ENCODE measurements around the gene CHMP2A. TPM values are rescaled to one million over a fixed set of nuclear protein-coding genes. Genes with fewer than 3 reads are reported as not detected.

Gene CHMP2A
- total and polyA plus RNA-seq, 2 of the 4 experiments (the other 2 are of a cell fraction) = 105 to 183 TPM

DNA sequence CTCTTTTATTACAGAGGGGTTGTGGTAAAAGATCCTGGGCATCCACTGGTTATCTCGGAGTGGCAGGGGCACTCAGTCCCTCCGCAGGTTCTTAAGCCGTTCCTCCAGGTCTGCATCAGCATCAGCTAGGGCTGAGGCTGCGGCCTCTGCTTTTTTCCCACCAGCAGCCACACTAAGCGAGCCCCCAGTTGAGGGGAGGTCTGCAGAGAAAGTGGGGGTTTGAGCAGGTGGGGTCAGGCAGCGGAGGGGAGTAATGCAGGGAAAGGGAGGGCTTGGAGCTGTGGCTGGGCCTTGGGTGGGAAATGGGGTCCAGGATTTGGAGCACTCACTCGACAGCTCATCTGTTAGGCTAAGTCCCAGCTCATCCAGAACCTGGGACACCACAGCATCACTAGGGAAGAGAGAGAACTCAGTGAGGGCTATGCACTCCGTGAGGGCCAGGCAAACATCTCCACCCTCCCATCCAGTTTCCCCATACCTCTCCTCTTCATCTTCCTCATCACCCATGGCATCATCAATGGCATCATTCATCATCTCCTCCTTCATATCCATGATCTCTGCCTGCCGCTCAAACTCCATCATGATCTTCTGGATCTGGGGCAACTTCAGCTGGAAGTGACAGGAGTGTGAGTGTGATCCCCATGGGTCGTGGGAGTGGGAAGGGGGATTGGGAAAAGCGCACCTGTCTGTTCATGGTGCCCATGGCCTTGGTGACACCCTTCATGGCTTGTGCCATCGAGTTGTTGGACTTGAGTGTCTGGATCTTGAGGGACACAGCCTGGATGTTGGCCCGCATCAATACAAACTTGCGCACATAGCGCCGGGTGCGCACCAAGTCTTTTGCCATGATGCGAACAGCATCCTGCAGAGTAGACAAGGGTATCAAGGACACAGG, 3.1 kb downstream of the CHMP2A start (continued):
- TF ChIP-seq BHLHE40 (IDR thresholded peaks at IDR 0.05; ENCODE audit: low read depth, low read length) = no peak

DNA sequence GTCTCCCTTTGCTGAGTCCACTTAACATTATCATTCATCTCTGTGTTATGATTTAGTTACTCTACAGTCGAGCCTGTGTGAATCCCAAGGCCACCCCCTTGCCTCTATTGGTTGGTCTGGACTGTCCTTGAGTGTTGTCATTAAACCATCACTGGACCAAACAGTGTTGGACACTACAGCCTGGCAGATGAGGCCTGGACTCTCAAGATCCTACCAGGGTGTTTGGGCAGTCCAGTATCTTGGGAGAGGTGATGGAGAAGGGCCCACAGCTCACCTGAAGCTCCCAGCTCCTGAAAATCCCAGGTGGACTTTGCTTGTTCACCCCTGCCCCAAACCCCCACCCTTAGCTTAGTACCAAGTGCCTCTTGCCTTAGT, 3.8 kb downstream of the CHMP2A start:
- Histone ChIP-seq H2AK5ac (ENCODE audit: low read depth, low read length) (no peak overlapping the region), H3K36me3 (ENCODE audit: control insufficient read depth, insufficient read depth, low read length) (peaks cover 66% of the 10 kb centered on the region), H3K4me1 (ENCODE audit: control insufficient read depth, insufficient read depth, low read length) (peaks cover 17% of the 10 kb centered on the region), H3K56ac (ENCODE audit: extremely low read depth, insufficient read depth, low read length) (no peak overlapping the region), H2BK15ac (ENCODE audit: low read depth, low read length) (no peak overlapping the region), H2BK5ac (ENCODE audit: low read depth, low read length, poor library complexity, severe bottlenecking) (no peak overlapping the region), H3K14ac (replicated peaks; ENCODE audit: low read depth, low read length) (no peak overlapping the region), H3K27ac (ENCODE audit: insufficient read depth, low read length) (no peak overlapping the region), H3K27me3 (ENCODE audit: control insufficient read depth, insufficient read depth, low read length) (no peaks in the 10 kb centered on the region), H2BK20ac (ENCODE audit: low read depth, low read length) (no peak overlapping the region), H3K9me3 (ENCODE audit: control insufficient read depth, insufficient read depth, low read length) (no peaks in the 10 kb centered on the region), H2AK9ac (replicated peaks; ENCODE audit: low read depth, low read length, poor library complexity) (no peak overlapping the region), H2BK120ac (ENCODE audit: low read depth, low read length) (no peak overlapping the region), H3K4me2 (ENCODE audit: low read depth, low read length) (no peak overlapping the region), H3K9me1 (ENCODE audit: insufficient read depth, low read length) (peaks cover 26% of the 10 kb centered on the region), H3K79me1 (ENCODE audit: low read depth in 1 of 2, low read length in 2 of 2) (peaks cover 27 to 85% of the 10 kb centered on the region in 2 experiments), H3K9ac (ENCODE audit: low read depth, low read length) (no peak overlapping the region), H4K20me1 (ENCODE audit: insufficient read depth, low read length) (peaks cover 57% of the 10 kb centered on the region), H4K91ac (ENCODE audit: insufficient read depth, low read depth, low read length) (no peak overlapping the region), H3K18ac (ENCODE audit: low read depth, low read length) (no peak overlapping the region), H3K4ac (ENCODE audit: low read depth, low read length) (no peak overlapping the region), H4K5ac (ENCODE audit: low read depth, low read length) (no peak overlapping the region), H4K8ac (ENCODE audit: low read depth in 2 of 2, low read length in 2 of 2) (no peak overlapping the region), H2AFZ (replicated peaks; ENCODE audit: low read length, poor library complexity) (no peak overlapping the region), H3K23ac (ENCODE audit: low read depth, low read length) (no peak overlapping the region), H3K4me3 (ENCODE audit: insufficient read depth, low read depth, low read length) (no peak overlapping the region)
- ATAC-seq (ENCODE audit: low read depth) (no peak), DNase-seq (no peak)
- ChIA-PET POLR2A (ENCODE audit: unreplicated experiment) (no interaction called here), CTCF (no interaction called here)
- in situ Hi-C loops (cut with MboI; ENCODE audit: low sequenced_read_pairs) (no loop called here), intact Hi-C loops (cut with micrococcal nuclease) (no loop called here), dilution Hi-C loops (cut with HindIII; ENCODE audit: low sequenced_read_pairs, unreplicated experiment) (no loop called here)
- BruUV-seq (replicated peaks) = no TSS peak
- WGBS, 2 experiments (ENCODE audit: extremely low coverage in 2 of 2, insufficient read length in 1 of 2) = no CpG with 5 or more reads among the region's 1 CpG
- TF ChIP-seq MXI1 (IDR thresholded peaks at IDR 0.05; ENCODE audit: borderline replicate concordance, low read depth, low read length) (no peak), RFX5 (IDR thresholded peaks at IDR 0.05; ENCODE audit: low read depth, low read length) (no peak), MAFK (IDR thresholded peaks at IDR 0.05; ENCODE audit: low read depth, low read length) (no peak), MAZ (IDR thresholded peaks at IDR 0.05; ENCODE audit: borderline replicate concordance, low read depth, low read length) (no peak), FOS (IDR thresholded peaks at IDR 0.05; ENCODE audit: low read depth, low read length) (no peak), BHLHE40 (IDR thresholded peaks at IDR 0.05; ENCODE audit: low read depth, low read length) (no peak), NFE2L2 (IDR thresholded peaks at IDR 0.05; ENCODE audit: low read depth, low read length) (no peak), POLR2A (IDR thresholded peaks at IDR 0.05; ENCODE audit: low read depth, low read length) (no peak), RCOR1 (IDR thresholded peaks at IDR 0.05; ENCODE audit: insufficient replicate concordance, low read length) (no peak), CEBPB (IDR thresholded peaks at IDR 0.05; ENCODE audit: low read depth, low read length) (no peak), CHD1 (IDR thresholded peaks at IDR 0.05; ENCODE audit: low read depth, low read length) (no peak), SMC3 (IDR thresholded peaks at IDR 0.05; ENCODE audit: low read depth, low read length) (no peak)
- TF ChIP-seq, protein P1, sequence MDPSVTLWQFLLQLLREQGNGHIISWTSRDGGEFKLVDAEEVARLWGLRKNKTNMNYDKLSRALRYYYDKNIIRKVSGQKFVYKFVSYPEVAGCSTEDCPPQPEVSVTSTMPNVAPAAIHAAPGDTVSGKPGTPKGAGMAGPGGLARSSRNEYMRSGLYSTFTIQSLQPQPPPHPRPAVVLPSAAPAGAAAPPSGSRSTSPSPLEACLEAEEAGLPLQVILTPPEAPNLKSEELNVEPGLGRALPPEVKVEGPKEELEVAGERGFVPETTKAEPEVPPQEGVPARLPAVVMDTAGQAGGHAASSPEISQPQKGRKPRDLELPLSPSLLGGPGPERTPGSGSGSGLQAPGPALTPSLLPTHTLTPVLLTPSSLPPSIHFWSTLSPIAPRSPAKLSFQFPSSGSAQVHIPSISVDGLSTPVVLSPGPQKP (IDR thresholded peaks at IDR 0.05; ENCODE audit: borderline replicate concordance, low read depth, low read length) = no peak
- TF ChIP-seq, protein P2, sequence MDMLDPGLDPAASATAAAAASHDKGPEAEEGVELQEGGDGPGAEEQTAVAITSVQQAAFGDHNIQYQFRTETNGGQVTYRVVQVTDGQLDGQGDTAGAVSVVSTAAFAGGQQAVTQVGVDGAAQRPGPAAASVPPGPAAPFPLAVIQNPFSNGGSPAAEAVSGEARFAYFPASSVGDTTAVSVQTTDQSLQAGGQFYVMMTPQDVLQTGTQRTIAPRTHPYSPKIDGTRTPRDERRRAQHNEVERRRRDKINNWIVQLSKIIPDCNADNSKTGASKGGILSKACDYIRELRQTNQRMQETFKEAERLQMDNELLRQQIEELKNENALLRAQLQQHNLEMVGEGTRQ (IDR thresholded peaks at IDR 0.05; ENCODE audit: low read depth, low read length) = no peak
